Endothelial cell of umbilical vein (primary cell): Measurements from ENCODE around the gene SSB. TPM values are rescaled to one million over a fixed set of nuclear protein-coding genes. Genes with fewer than 3 reads are reported as not detected.

Experiments
- BruUV-seq: library from RNA; stranded (reverse); fragments of 400-500 nt; replicated peaks from 2 replicates; lab custom pipeline; 2021; lab: Mats Ljungman, UMichigan
- CTCF ChIA-PET: fragments of 300-600, 350-600 bp; sonication (Branson Sonifier 250); formaldehyde crosslinking; loops from one replicate; lab custom pipeline; 2021; ENCODE audit warnings: antibody characterized with exemption, inconsistent platforms; lab: Charles Lee
- POLR2A ChIA-PET: fragments of 300-600, 350-600 bp; sonication (Branson Sonifier 250); formaldehyde crosslinking; loops from one replicate; lab custom pipeline; 2021; ENCODE audit warnings: antibody characterized with exemption, inconsistent platforms; lab: Charles Lee
- DNase-seq: peaks from one replicate; pipeline ENCODE4 v3.0.0-alpha.2; 2011; ENCODE audit warnings: low read depth, low spot score
- FAIRE-seq: peaks from 2 replicates; lab custom pipeline; 2011; peaks lifted over from hg19 to GRCh38; lab: Jason Lieb, UNC
- H2AFZ ChIP-seq: 2 replicates; pipeline ENCODE4 v1.6.0; 2012; ENCODE audit warnings: low read depth, low read length, control low read depth, inconsistent platforms
- H3K27ac ChIP-seq: 2 replicates; pipeline ENCODE4 v1.5.1; 2011; ENCODE audit warnings: low read depth, mild to moderate bottlenecking, control low read depth, low read length, moderate library complexity; ENCODE audit not compliant: insufficient read depth
- H3K27me3 ChIP-seq, 2 experiments: 2 replicates each; pipeline versions ENCODE4 v1.6.0 to v1.6.1; 2011; ENCODE audit warnings: low read length in 2 of 2, mixed read lengths in 1 of 2; ENCODE audit not compliant: control insufficient read depth in 2 of 2, insufficient read depth in 2 of 2
- H3K36me3 ChIP-seq, 2 experiments: 2 replicates in 1 of 2; 3 replicates in 1 of 2; pipeline ENCODE4 v1.5.1; 2011; ENCODE audit warnings: low read length in 2 of 2, mild to moderate bottlenecking in 1 of 2, moderate library complexity in 1 of 2; ENCODE audit not compliant: control insufficient read depth in 2 of 2, insufficient read depth in 2 of 2; ENCODE audit errors: extremely low read depth in 1 of 2
- H3K4me1 ChIP-seq: 3 replicates; pipeline ENCODE4 v1.5.1; 2011; ENCODE audit warnings: mild to moderate bottlenecking, low read length; ENCODE audit not compliant: control insufficient read depth, insufficient read depth; ENCODE audit errors: extremely low read depth
- H3K4me2 ChIP-seq: 2 replicates; pipeline ENCODE4 v1.6.1; 2011; ENCODE audit warnings: low read length, control low read depth, mixed read lengths; ENCODE audit not compliant: insufficient read depth
- H3K4me3 ChIP-seq, 3 experiments: fragments of 200-600 bp in 1 of 3; sonication (generic), shearing (Covaris generic) in 1 of 3; replicated peaks in 1 of 3; 2 replicates each; pipeline ENCODE4 v1.5.1; 2011 to 2016; ENCODE audit warnings: control low read depth in 3 of 3, low read length in 3 of 3, mild to moderate bottlenecking in 2 of 3, inconsistent platforms in 1 of 3, low read depth in 1 of 3, moderate library complexity in 1 of 3; ENCODE audit not compliant: insufficient read depth in 1 of 3
- H3K79me2 ChIP-seq: 2 replicates; pipeline ENCODE4 v1.6.0; 2012; ENCODE audit warnings: low read length, inconsistent platforms; ENCODE audit not compliant: control insufficient read depth, insufficient read depth
- H3K9ac ChIP-seq: replicated peaks from 2 replicates; pipeline ENCODE3; 2011; ENCODE audit warnings: low read length, control low read depth; ENCODE audit not compliant: insufficient read depth; ENCODE audit errors: extremely low read depth
- H3K9me1 ChIP-seq: replicated peaks from 3 replicates; pipeline ENCODE4 v1.6.0; 2011; ENCODE audit warnings: mild to moderate bottlenecking, low read length; ENCODE audit not compliant: control insufficient read depth, insufficient read depth; ENCODE audit errors: extremely low read depth
- H3K9me3 ChIP-seq: replicated peaks from 2 replicates; pipeline ENCODE4 v1.5.1; 2012; ENCODE audit warnings: low read length, inconsistent platforms; ENCODE audit not compliant: control insufficient read depth, insufficient read depth
- H4K20me1 ChIP-seq: replicated peaks from 2 replicates; pipeline ENCODE3; 2011; ENCODE audit warnings: mild to moderate bottlenecking, low read length; ENCODE audit not compliant: control insufficient read depth, insufficient read depth; ENCODE audit errors: extremely low read depth
- CTCF ChIP-seq, 2 donors: IDR thresholded peaks; 1 replicate in 1 of 2; 2 replicates in 1 of 2; pipeline ENCODE4 v1.5.1; 2011; ENCODE audit warnings: low read length in 2 of 2, mild to moderate bottlenecking in 2 of 2, moderate library complexity in 2 of 2, control low read depth in 1 of 2, inconsistent platforms in 1 of 2, low read depth in 1 of 2; ENCODE audit not compliant: insufficient read depth in 1 of 2; ENCODE audit errors: extremely low read depth in 1 of 2
- EZH2 ChIP-seq: IDR thresholded peaks from 2 replicates; pipeline ENCODE4 v1.6.1; 2012; ENCODE audit warnings: borderline replicate concordance, low read depth, mild to moderate bottlenecking, moderate library complexity, low read length, inconsistent platforms; ENCODE audit not compliant: severe bottlenecking
- FOS ChIP-seq: IDR thresholded peaks from 2 replicates; pipeline ENCODE4 v1.6.1; 2011; ENCODE audit warnings: mild to moderate bottlenecking, low read length, moderate library complexity, borderline replicate concordance; ENCODE audit not compliant: insufficient read depth
- GATA2 ChIP-seq: IDR thresholded peaks from 2 replicates; pipeline ENCODE4 v1.7.0; 2011; ENCODE audit warnings: low read depth, mild to moderate bottlenecking, moderate library complexity, mixed read lengths, low read length; ENCODE audit not compliant: insufficient read length, insufficient read depth
- JUN ChIP-seq: IDR thresholded peaks from 2 replicates; pipeline ENCODE4 v1.6.1; 2011; ENCODE audit warnings: borderline replicate concordance, low read depth; ENCODE audit not compliant: insufficient read length, insufficient read depth
- MYC ChIP-seq: IDR thresholded peaks from one replicate; pipeline ENCODE4 v1.6.1; 2011; ENCODE audit warnings: mild to moderate bottlenecking, low read depth, low read length
- POLR2A ChIP-seq: IDR thresholded peaks from 2 replicates; pipeline ENCODE4 v1.6.1; 2012; ENCODE audit warnings: low read depth, mild to moderate bottlenecking, control low read depth, low read length
- POLR2AphosphoS5 ChIP-seq: IDR thresholded peaks from 2 replicates; pipeline ENCODE4 v1.6.1; 2012; ENCODE audit warnings: low read depth, mild to moderate bottlenecking, control low read depth, low read length, moderate library complexity; ENCODE audit not compliant: insufficient read depth
- dilution Hi-C: fragments of 300-500 bp; cut with MboI; formaldehyde crosslinking; loops from one replicate; pipeline ENCODE4 v1.15.0; 2019; ENCODE audit warnings: low sequenced_read_pairs; ENCODE audit not compliant: extremely low pct_ligation_motif_present
- intact Hi-C: fragments of 100-400 bp; cut with micrococcal nuclease; formaldehyde crosslinking; loops from one replicate; pipeline ENCODE4 v1.10.0; 2022
- polyA plus RNA-seq, 4 experiments: library from polyadenylated mRNA; depleted of rRNA in 3 of 4; stranded (reverse) in 3 of 4; unstranded in 1 of 4; fragments of >200 nt; gene quantifications; 2 replicates each; pipeline versions ENCODE4 v1.2.1 to v1.2.3, GENCODE V29; 2011 to 2012; ENCODE audit warnings: missing spikeins in 1 of 4
- total RNA-seq: library from RNA; stranded (reverse); gene quantifications from 2 replicates; pipeline ENCODE4 v1.2.3, GENCODE V29; 2021
- TF ChIP-seq, protein P1 (sequence below): IDR thresholded peaks from 2 replicates; pipeline ENCODE4 v1.6.1; 2011; ENCODE audit not compliant: insufficient read depth, insufficient read length

The SSB gene
- total and polyA plus RNA-seq, 2 donors (not counting 3 experiments of a cell fraction or from before 2014, with no cell fraction given) = 36.1 to 125 TPM

- H3K4me3 ChIP-seq = no peak overlapping the region
- BruUV-seq = no TSS peak
- no peaks in the 10 kb centered on the region for H3K36me3 ChIP-seq
- no peak overlapping the region for H3K9ac ChIP-seq
- H3K27me3 ChIP-seq = peaks cover 0 to 14% of the 10 kb centered on the region in 2 experiments
- H3K9me1 ChIP-seq = no peaks in the 10 kb centered on the region
- H3K4me2 ChIP-seq = no peak overlapping the region
- no peaks in the 10 kb centered on the region for H3K9me3 ChIP-seq
- H3K79me2 ChIP-seq = no peaks in the 10 kb centered on the region
- ChIA-PET CTCF (interaction anchor here (1.4 kb wide), 1 partner anchor 157 kb away, joined by 3 read pairs; no protein-coding TSS in a partner anchor), POLR2A (interaction anchor here (0.6 kb wide), 1 partner anchor 31 kb away, joined by 3 read pairs; no protein-coding TSS in a partner anchor)
- no peak overlapping the region for H2AFZ ChIP-seq
- DNase-seq (no peak), FAIRE-seq (no peak)
- no peaks in the 10 kb centered on the region for H4K20me1 ChIP-seq
- dilution Hi-C loops = no loop called here
- no peak overlapping the region for H3K27ac ChIP-seq
- intact Hi-C loops = no loop called here
- TF ChIP-seq JUN (no peak), EZH2 (no peak), POLR2AphosphoS5 (no peak), CTCF (IDR thresholded peaks at IDR 0.05; ENCODE audit: extremely low read depth in 1 of 2, insufficient read depth in 1 of 2, low read depth in 1 of 2, low read length in 2 of 2) (no peak), FOS (no peak), MYC (no peak), GATA2 (no peak), POLR2A (no peak)
- TF ChIP-seq, protein P1, sequence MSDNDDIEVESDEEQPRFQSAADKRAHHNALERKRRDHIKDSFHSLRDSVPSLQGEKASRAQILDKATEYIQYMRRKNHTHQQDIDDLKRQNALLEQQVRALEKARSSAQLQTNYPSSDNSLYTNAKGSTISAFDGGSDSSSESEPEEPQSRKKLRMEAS = no peak
- H3K4me1 ChIP-seq = no peaks in the 10 kb centered on the region
Measured at GRCh38 chr2:169771612-169772011, 27.1 kb upstream of the SSB start.
